ENCODE data around the gene GNB4.
A peak's percentile ranks its signal among the peaks of the same experiment; 100 is the strongest.

GNB4 gene

DNA sequence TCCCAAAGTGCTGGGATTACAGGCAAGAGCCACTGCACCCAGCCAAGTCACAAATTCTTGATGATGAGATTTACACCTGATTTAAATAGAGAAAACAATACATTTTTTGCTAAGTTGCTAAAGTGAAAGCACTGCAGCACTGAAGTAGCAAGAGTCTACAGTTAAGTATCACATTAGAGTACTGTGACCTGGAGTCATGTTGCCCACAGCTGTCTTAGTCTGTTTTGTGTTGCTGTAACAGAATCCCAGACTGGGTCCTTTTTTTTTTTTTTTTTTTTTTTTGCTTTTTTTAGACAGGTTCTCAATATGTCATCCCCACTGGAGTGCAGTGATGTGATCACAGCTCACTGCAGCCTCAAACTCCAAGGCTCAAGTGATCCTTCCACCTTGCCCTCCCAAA, 23.2 kb upstream of the GNB4 start:
- H2AFZ ChIP-seq (ENCODE audit: low read depth, low read length): no peak overlapping the region
- no peaks in the 10 kb centered on the region for H3K9me3 ChIP-seq (ENCODE audit: insufficient read depth, low read length, severe bottlenecking)
- no peak overlapping the region for H3K9ac ChIP-seq (ENCODE audit: low read depth, low read length)
- peak; percentile 66; the same call in 2 of the 3 replicates for ATAC-seq (ENCODE audit: insufficient read depth, low read depth)
- H3K27ac ChIP-seq (ENCODE audit: low read length): no peak overlapping the region
- DNase-seq: no peak
- H3K79me2 ChIP-seq (ENCODE audit: insufficient read depth, low read length): no peaks in the 10 kb centered on the region
- no peak overlapping the region for H3K4me2 ChIP-seq (ENCODE audit: insufficient read depth, low read length)
- H4K20me1 ChIP-seq (ENCODE audit: insufficient read depth, low read length): no peaks in the 10 kb centered on the region
- H3K4me3 ChIP-seq (ENCODE audit: low read depth in 1 of 2, low read length in 2 of 2): no peak overlapping the region
- H3K27me3 ChIP-seq (ENCODE audit: insufficient read depth, low read length, poor library complexity): no peaks in the 10 kb centered on the region
- TF ChIP-seq EZH2 (IDR thresholded peaks at IDR 0.05; ENCODE audit: borderline replicate concordance, low read depth, low read length, severe bottlenecking) (no peak), CTCF (IDR thresholded peaks at IDR 0.05; ENCODE audit: borderline replicate concordance, extremely low read depth, low read length, poor library complexity, severe bottlenecking) (no peak)
- no peaks in the 10 kb centered on the region for H3K4me1 ChIP-seq (ENCODE audit: insufficient read depth, low read length)
- no peaks in the 10 kb centered on the region for H3K36me3 ChIP-seq (ENCODE audit: insufficient read depth, low read length)

DNA sequence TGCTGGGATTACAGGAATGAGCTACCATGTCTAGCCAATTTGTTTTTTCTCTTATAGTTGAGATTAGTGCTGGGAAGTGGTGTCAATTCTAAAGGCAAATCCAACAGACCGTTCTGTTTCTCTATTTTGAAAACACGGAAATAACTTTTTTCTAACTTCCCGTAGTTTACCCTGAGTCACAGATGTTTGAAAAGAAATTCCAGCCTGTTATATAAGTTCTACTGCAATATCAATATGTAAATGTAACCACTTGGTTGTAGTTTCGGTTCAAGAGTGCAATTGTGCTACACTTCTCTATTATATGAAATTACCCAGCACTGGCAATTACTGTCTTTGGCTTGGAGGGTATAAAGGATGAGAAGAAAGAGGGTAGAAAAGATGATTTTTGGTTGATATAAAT, 22.3 kb upstream of the GNB4 start:
- H3K9me3 ChIP-seq (ENCODE audit: insufficient read depth, low read length, severe bottlenecking): no peaks in the 10 kb centered on the region
- ATAC-seq (ENCODE audit: insufficient read depth, low read depth) (no peak), DNase-seq (no peak)
- no peaks in the 10 kb centered on the region for H3K4me1 ChIP-seq (ENCODE audit: insufficient read depth, low read length)
- H3K27ac ChIP-seq (ENCODE audit: low read length): no peak overlapping the region
- H3K4me2 ChIP-seq (ENCODE audit: insufficient read depth, low read length): no peak overlapping the region
- no peak overlapping the region for H2AFZ ChIP-seq (ENCODE audit: low read depth, low read length)
- no peaks in the 10 kb centered on the region for H3K27me3 ChIP-seq (ENCODE audit: insufficient read depth, low read length, poor library complexity)
- TF ChIP-seq CTCF (IDR thresholded peaks at IDR 0.05; ENCODE audit: borderline replicate concordance, extremely low read depth, low read length, poor library complexity, severe bottlenecking) (no peak), EZH2 (IDR thresholded peaks at IDR 0.05; ENCODE audit: borderline replicate concordance, low read depth, low read length, severe bottlenecking) (no peak)
- H3K9ac ChIP-seq (ENCODE audit: low read depth, low read length): no peak overlapping the region
- H3K79me2 ChIP-seq (ENCODE audit: insufficient read depth, low read length): no peaks in the 10 kb centered on the region
- H3K4me3 ChIP-seq (ENCODE audit: low read depth in 1 of 2, low read length in 2 of 2): no peak overlapping the region
- no peaks in the 10 kb centered on the region for H4K20me1 ChIP-seq (ENCODE audit: insufficient read depth, low read length)
- H3K36me3 ChIP-seq (ENCODE audit: insufficient read depth, low read length): no peaks in the 10 kb centered on the region

DNA sequence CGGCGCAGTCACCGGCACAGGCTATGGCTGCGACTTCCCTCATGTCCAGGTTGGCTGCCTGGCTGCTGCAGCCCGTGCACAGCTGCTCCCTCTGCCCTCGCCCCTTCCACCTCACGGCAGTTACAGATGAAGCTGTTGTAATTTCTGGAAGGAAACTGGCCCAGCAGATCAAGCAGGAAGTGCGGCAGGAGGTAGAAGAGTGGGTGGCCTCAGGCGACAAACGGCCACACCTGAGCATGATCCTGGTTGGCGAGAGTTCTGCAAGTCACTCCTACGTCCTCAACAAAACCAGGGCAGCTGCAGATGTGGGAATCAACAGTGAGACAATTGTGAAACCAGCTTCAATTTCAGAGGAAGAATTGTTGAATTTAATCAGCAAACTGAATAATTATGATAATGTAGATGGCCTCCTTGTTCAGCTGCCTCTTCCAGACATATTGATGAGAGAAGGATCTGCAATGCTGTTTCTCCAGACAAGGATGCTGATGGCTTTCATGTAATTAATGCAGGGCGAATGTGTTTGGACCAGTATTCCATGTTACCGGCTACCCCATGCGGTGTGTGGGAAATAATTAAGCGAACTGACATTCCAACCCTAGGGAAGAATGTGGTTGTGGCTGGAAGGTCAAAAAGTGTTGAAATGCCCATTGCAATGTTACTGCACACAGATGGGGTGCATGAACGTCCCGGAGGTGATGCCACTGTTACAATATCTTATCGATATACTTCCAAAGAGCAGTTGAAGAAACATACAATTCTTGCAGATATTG, 13.2 kb upstream of the GNB4 start:
- Histone ChIP-seq H2AFZ (ENCODE audit: low read depth, low read length) (no peak overlapping the region), H4K20me1 (ENCODE audit: insufficient read depth, low read length) (no peaks in the 10 kb centered on the region), H3K4me2 (ENCODE audit: insufficient read depth, low read length) (no peak overlapping the region), H3K9ac (ENCODE audit: low read depth, low read length) (no peak overlapping the region), H3K27ac (ENCODE audit: low read length) (no peak overlapping the region), H3K36me3 (ENCODE audit: insufficient read depth, low read length) (no peaks in the 10 kb centered on the region), H3K79me2 (ENCODE audit: insufficient read depth, low read length) (no peaks in the 10 kb centered on the region), H3K4me3 (ENCODE audit: low read depth in 1 of 2, low read length in 2 of 2) (no peak overlapping the region), H3K27me3 (ENCODE audit: insufficient read depth, low read length, poor library complexity) (peaks cover 2% of the 10 kb centered on the region), H3K4me1 (ENCODE audit: insufficient read depth, low read length) (no peaks in the 10 kb centered on the region), H3K9me3 (ENCODE audit: insufficient read depth, low read length, severe bottlenecking) (no peaks in the 10 kb centered on the region)
- ATAC-seq (ENCODE audit: insufficient read depth, low read depth): no peak
- no peak for TF ChIP-seq CTCF (IDR thresholded peaks at IDR 0.05; ENCODE audit: borderline replicate concordance, extremely low read depth, low read length, poor library complexity, severe bottlenecking)
- TF ChIP-seq EZH2 (IDR thresholded peaks at IDR 0.05; ENCODE audit: borderline replicate concordance, low read depth, low read length, severe bottlenecking): no peak
- DNase-seq: no peak

All from DND-41 (cell line).